K562 (cell line): ENCODE measurements around the gene ANKRD10. TPM values are rescaled to one million over a fixed set of nuclear protein-coding genes. Genes with fewer than 3 reads are reported as not detected.

ENCODE experiments used
- polyA plus RNA-seq, 8 experiments: library from polyadenylated mRNA; depleted of rRNA in 4 of 8; stranded (reverse) in 5 of 8; unstranded in 3 of 8; fragments of >200 nt; fragmentation: Nextera tagmentation in 2 of 8; fragmentation: Illumina TruSeq in 1 of 8; extraction: Ambion mirVana in 2 of 8; extraction: Trizol in 1 of 8; gene quantifications; 2 replicates each; pipeline versions ENCODE4 v1.2.1 to v1.2.3, GENCODE V29; 2011 to 2014; ENCODE audit warnings: inconsistent platforms in 1 of 8, missing spikeins in 1 of 8
- total RNA-seq, 7 experiments: library from RNA; depleted of rRNA in 6 of 7; stranded (reverse); fragments of >200 nt in 6 of 7; fragmentation: Illumina TruSeq in 2 of 7; extraction: Trizol in 2 of 7; gene quantifications; 2 replicates each; pipeline versions ENCODE4 v1.2.1 to v1.2.3, GENCODE V29; 2011 to 2021; ENCODE audit warnings: low replicate concordance in 1 of 7
- TF ChIP-seq, protein P1 (sequence below): fragments of 450-650 bp; IDR thresholded peaks from 2 replicates; pipeline ENCODE4 v1.6.1; 2016; ENCODE audit warnings: mild to moderate bottlenecking, moderate library complexity

The ANKRD10 gene
- total and polyA plus RNA-seq, 9 of the 15 experiments (the other 6 are each of a cell fraction or from before 2014, with no cell fraction given) = 21.7 to 183 (median 45.0) TPM

DNA sequence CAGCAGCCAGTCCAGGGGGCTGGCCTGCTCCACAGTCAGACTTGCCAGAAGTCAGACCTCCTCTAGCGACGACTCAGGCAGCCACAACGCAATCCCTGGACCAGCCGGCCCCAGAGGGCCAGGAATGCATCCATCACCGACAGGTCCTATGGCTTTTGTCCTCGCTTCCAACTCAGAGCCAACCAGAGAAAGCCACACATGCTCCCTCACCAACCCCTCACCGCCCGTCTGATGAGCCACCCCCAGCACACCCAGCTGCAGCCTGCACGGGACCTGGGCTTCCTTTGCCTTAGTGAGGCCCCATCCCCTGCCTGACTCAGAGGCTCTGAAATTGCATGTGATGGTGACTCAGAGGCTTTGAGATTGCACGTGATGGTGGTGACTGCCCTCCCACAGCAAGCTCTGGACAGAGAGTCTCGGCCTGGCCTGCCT, 40.2 kb upstream of the ANKRD10 start (continued):
- TF ChIP-seq, protein P1, sequence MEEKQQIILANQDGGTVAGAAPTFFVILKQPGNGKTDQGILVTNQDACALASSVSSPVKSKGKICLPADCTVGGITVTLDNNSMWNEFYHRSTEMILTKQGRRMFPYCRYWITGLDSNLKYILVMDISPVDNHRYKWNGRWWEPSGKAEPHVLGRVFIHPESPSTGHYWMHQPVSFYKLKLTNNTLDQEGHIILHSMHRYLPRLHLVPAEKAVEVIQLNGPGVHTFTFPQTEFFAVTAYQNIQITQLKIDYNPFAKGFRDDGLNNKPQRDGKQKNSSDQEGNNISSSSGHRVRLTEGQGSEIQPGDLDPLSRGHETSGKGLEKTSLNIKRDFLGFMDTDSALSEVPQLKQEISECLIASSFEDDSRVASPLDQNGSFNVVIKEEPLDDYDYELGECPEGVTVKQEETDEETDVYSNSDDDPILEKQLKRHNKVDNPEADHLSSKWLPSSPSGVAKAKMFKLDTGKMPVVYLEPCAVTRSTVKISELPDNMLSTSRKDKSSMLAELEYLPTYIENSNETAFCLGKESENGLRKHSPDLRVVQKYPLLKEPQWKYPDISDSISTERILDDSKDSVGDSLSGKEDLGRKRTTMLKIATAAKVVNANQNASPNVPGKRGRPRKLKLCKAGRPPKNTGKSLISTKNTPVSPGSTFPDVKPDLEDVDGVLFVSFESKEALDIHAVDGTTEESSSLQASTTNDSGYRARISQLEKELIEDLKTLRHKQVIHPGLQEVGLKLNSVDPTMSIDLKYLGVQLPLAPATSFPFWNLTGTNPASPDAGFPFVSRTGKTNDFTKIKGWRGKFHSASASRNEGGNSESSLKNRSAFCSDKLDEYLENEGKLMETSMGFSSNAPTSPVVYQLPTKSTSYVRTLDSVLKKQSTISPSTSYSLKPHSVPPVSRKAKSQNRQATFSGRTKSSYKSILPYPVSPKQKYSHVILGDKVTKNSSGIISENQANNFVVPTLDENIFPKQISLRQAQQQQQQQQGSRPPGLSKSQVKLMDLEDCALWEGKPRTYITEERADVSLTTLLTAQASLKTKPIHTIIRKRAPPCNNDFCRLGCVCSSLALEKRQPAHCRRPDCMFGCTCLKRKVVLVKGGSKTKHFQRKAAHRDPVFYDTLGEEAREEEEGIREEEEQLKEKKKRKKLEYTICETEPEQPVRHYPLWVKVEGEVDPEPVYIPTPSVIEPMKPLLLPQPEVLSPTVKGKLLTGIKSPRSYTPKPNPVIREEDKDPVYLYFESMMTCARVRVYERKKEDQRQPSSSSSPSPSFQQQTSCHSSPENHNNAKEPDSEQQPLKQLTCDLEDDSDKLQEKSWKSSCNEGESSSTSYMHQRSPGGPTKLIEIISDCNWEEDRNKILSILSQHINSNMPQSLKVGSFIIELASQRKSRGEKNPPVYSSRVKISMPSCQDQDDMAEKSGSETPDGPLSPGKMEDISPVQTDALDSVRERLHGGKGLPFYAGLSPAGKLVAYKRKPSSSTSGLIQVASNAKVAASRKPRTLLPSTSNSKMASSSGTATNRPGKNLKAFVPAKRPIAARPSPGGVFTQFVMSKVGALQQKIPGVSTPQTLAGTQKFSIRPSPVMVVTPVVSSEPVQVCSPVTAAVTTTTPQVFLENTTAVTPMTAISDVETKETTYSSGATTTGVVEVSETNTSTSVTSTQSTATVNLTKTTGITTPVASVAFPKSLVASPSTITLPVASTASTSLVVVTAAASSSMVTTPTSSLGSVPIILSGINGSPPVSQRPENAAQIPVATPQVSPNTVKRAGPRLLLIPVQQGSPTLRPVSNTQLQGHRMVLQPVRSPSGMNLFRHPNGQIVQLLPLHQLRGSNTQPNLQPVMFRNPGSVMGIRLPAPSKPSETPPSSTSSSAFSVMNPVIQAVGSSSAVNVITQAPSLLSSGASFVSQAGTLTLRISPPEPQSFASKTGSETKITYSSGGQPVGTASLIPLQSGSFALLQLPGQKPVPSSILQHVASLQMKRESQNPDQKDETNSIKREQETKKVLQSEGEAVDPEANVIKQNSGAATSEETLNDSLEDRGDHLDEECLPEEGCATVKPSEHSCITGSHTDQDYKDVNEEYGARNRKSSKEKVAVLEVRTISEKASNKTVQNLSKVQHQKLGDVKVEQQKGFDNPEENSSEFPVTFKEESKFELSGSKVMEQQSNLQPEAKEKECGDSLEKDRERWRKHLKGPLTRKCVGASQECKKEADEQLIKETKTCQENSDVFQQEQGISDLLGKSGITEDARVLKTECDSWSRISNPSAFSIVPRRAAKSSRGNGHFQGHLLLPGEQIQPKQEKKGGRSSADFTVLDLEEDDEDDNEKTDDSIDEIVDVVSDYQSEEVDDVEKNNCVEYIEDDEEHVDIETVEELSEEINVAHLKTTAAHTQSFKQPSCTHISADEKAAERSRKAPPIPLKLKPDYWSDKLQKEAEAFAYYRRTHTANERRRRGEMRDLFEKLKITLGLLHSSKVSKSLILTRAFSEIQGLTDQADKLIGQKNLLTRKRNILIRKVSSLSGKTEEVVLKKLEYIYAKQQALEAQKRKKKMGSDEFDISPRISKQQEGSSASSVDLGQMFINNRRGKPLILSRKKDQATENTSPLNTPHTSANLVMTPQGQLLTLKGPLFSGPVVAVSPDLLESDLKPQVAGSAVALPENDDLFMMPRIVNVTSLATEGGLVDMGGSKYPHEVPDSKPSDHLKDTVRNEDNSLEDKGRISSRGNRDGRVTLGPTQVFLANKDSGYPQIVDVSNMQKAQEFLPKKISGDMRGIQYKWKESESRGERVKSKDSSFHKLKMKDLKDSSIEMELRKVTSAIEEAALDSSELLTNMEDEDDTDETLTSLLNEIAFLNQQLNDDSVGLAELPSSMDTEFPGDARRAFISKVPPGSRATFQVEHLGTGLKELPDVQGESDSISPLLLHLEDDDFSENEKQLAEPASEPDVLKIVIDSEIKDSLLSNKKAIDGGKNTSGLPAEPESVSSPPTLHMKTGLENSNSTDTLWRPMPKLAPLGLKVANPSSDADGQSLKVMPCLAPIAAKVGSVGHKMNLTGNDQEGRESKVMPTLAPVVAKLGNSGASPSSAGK = peak; percentile 57
